Measurements from ENCODE around the gene TUBB4B.

The TUBB4B gene

GRCh38 chr9:137278061-137278701 is 37.1 kb downstream of the TUBB4B start:
- no peak overlapping the region for H3K4me3 ChIP-seq (ENCODE audit: low read depth in 1 of 2, low read length in 2 of 2)
- H3K9ac ChIP-seq (ENCODE audit: low read depth, low read length): no peak overlapping the region
- no peak for TF ChIP-seq EZH2 (IDR thresholded peaks at IDR 0.05; ENCODE audit: borderline replicate concordance, low read depth, low read length, severe bottlenecking)
- H3K27me3 ChIP-seq (ENCODE audit: insufficient read depth, low read length, poor library complexity): no peaks in the 10 kb centered on the region
- peaks cover 4% of the 10 kb centered on the region; the same call in 1 of the 2 replicates for H3K36me3 ChIP-seq (ENCODE audit: insufficient read depth, low read length)
- no peaks in the 10 kb centered on the region for H3K9me3 ChIP-seq (ENCODE audit: insufficient read depth, low read length, severe bottlenecking)
- no peak overlapping the region for H3K4me2 ChIP-seq (ENCODE audit: insufficient read depth, low read length)
- ATAC-seq (ENCODE audit: insufficient read depth, low read depth) (no peak), DNase-seq (no peak)
- H2AFZ ChIP-seq (ENCODE audit: low read depth, low read length): no peak overlapping the region
- H4K20me1 ChIP-seq (ENCODE audit: insufficient read depth, low read length): peaks cover 13% of the 10 kb centered on the region
- H3K4me1 ChIP-seq (ENCODE audit: insufficient read depth, low read length): no peaks in the 10 kb centered on the region
- 0 out of 2 replicates have a peak, but pooled peaks cover 2% of the 10 kb centered on the region for H3K79me2 ChIP-seq (ENCODE audit: insufficient read depth, low read length)
- H3K27ac ChIP-seq (ENCODE audit: low read length): no peak overlapping the region

- no peak overlapping the region for H3K27ac ChIP-seq (ENCODE audit: low read length)
- ATAC-seq (ENCODE audit: insufficient read depth, low read depth): no peak
- no peaks in the 10 kb centered on the region for H3K9me3 ChIP-seq (ENCODE audit: insufficient read depth, low read length, severe bottlenecking)
- H3K79me2 ChIP-seq (ENCODE audit: insufficient read depth, low read length): no peaks in the 10 kb centered on the region
- peaks cover 8% of the 10 kb centered on the region for H4K20me1 ChIP-seq (ENCODE audit: insufficient read depth, low read length)
- H3K36me3 ChIP-seq (ENCODE audit: insufficient read depth, low read length): no peaks in the 10 kb centered on the region
- no peaks in the 10 kb centered on the region for H3K27me3 ChIP-seq (ENCODE audit: insufficient read depth, low read length, poor library complexity)
- TF ChIP-seq CTCF (IDR thresholded peaks at IDR 0.05; ENCODE audit: borderline replicate concordance, extremely low read depth, low read length, poor library complexity, severe bottlenecking) (no peak), EZH2 (IDR thresholded peaks at IDR 0.05; ENCODE audit: borderline replicate concordance, low read depth, low read length, severe bottlenecking) (no peak)
- DNase-seq: no peak
- no peak overlapping the region for H2AFZ ChIP-seq (ENCODE audit: low read depth, low read length)
- no peaks in the 10 kb centered on the region for H3K4me1 ChIP-seq (ENCODE audit: insufficient read depth, low read length)
- no peak overlapping the region for H3K4me3 ChIP-seq (ENCODE audit: low read depth in 1 of 2, low read length in 2 of 2)
- H3K9ac ChIP-seq (ENCODE audit: low read depth, low read length): no peak overlapping the region
- no peak overlapping the region for H3K4me2 ChIP-seq (ENCODE audit: insufficient read depth, low read length)
Measured at GRCh38 chr9:137278721-137279711, 37.9 kb downstream of the TUBB4B start.

- Histone ChIP-seq H3K9me3 (ENCODE audit: insufficient read depth, low read length, severe bottlenecking) (no peaks in the 10 kb centered on the region), H3K27me3 (ENCODE audit: insufficient read depth, low read length, poor library complexity) (no peaks in the 10 kb centered on the region), H3K9ac (ENCODE audit: low read depth, low read length) (no peak overlapping the region), H3K4me1 (ENCODE audit: insufficient read depth, low read length) (no peaks in the 10 kb centered on the region), H3K27ac (ENCODE audit: low read length) (no peak overlapping the region), H3K79me2 (ENCODE audit: insufficient read depth, low read length) (no peaks in the 10 kb centered on the region), H4K20me1 (ENCODE audit: insufficient read depth, low read length) (no peaks in the 10 kb centered on the region; the same call in 1 of the 2 replicates), H2AFZ (ENCODE audit: low read depth, low read length) (no peak overlapping the region), H3K36me3 (ENCODE audit: insufficient read depth, low read length) (no peaks in the 10 kb centered on the region), H3K4me2 (ENCODE audit: insufficient read depth, low read length) (no peak overlapping the region), H3K4me3 (ENCODE audit: low read depth in 1 of 2, low read length in 2 of 2) (no peak overlapping the region)
- DNase-seq: no peak
- no peak for ATAC-seq (ENCODE audit: insufficient read depth, low read depth)
- TF ChIP-seq EZH2 (IDR thresholded peaks at IDR 0.05; ENCODE audit: borderline replicate concordance, low read depth, low read length, severe bottlenecking): no peak
- TF ChIP-seq CTCF (IDR thresholded peaks at IDR 0.05; ENCODE audit: borderline replicate concordance, extremely low read depth, low read length, poor library complexity, severe bottlenecking): no peak
Measured at GRCh38 chr9:137279741-137280473, 38.8 kb downstream of the TUBB4B start.

Measured in DND-41 (cell line).